ENCODE measurements around the gene EPSTI1. TPM values are rescaled to one million over a fixed set of nuclear protein-coding genes. Genes with fewer than 3 reads are reported as not detected.

EPSTI1 gene
- total RNA-seq, 1 experiment from 2014 or later: 0.69 TPM

GRCh38 chr13:43033038-43033437 lies 41.0 kb upstream of the EPSTI1 start:
- Histone ChIP-seq H3K27ac (ENCODE audit: low read length) (no peak overlapping the region), H3K4me3 (ENCODE audit: low read depth in 2 of 2, low read length in 2 of 2) (no peak overlapping the region), H3K36me3 (ENCODE audit: control insufficient read depth, insufficient read depth, low read length) (no peaks in the 10 kb centered on the region), H3K27me3 (ENCODE audit: control insufficient read depth, insufficient read depth, low read length) (no peaks in the 10 kb centered on the region), H3K9me3 (ENCODE audit: control insufficient read depth, insufficient read depth, low read depth, low read length) (no peaks in the 10 kb centered on the region), H3K4me1 (ENCODE audit: control insufficient read depth, insufficient read depth, low read length) (no peaks in the 10 kb centered on the region)
- DNase-seq (ENCODE audit: low read depth, low spot score) (no peak), ATAC-seq (no peak)
- in situ Hi-C loops (cut with HindIII; ENCODE audit: low pct_unique_long_range_greater_than_20kb, low sequenced_read_pairs): no loop called here
- ChIA-PET POLR2A (no interaction called here), CTCF (no interaction called here)
- intact Hi-C loops (cut with micrococcal nuclease; ENCODE audit: unreplicated experiment): no loop called here
- TF ChIP-seq CTCF (IDR thresholded peaks at IDR 0.05) (no peak), POLR2AphosphoS5 (IDR thresholded peaks at IDR 0.05; ENCODE audit: low read depth, low read length) (no peak)
- TF ChIP-seq, protein P1, sequence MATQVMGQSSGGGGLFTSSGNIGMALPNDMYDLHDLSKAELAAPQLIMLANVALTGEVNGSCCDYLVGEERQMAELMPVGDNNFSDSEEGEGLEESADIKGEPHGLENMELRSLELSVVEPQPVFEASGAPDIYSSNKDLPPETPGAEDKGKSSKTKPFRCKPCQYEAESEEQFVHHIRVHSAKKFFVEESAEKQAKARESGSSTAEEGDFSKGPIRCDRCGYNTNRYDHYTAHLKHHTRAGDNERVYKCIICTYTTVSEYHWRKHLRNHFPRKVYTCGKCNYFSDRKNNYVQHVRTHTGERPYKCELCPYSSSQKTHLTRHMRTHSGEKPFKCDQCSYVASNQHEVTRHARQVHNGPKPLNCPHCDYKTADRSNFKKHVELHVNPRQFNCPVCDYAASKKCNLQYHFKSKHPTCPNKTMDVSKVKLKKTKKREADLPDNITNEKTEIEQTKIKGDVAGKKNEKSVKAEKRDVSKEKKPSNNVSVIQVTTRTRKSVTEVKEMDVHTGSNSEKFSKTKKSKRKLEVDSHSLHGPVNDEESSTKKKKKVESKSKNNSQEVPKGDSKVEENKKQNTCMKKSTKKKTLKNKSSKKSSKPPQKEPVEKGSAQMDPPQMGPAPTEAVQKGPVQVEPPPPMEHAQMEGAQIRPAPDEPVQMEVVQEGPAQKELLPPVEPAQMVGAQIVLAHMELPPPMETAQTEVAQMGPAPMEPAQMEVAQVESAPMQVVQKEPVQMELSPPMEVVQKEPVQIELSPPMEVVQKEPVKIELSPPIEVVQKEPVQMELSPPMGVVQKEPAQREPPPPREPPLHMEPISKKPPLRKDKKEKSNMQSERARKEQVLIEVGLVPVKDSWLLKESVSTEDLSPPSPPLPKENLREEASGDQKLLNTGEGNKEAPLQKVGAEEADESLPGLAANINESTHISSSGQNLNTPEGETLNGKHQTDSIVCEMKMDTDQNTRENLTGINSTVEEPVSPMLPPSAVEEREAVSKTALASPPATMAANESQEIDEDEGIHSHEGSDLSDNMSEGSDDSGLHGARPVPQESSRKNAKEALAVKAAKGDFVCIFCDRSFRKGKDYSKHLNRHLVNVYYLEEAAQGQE (IDR thresholded peaks at IDR 0.05; ENCODE audit: insufficient read depth in 1 of 2, low read depth in 2 of 2, low read length in 1 of 2): no peak
- BruUV-seq (replicated peaks): no TSS peak

- intact Hi-C loops (cut with micrococcal nuclease; ENCODE audit: unreplicated experiment) (no loop called here), in situ Hi-C loops (cut with HindIII; ENCODE audit: low pct_unique_long_range_greater_than_20kb, low sequenced_read_pairs) (no loop called here)
- POLR2A ChIA-PET: no interaction called here
- CTCF ChIA-PET: no interaction called here
- no peaks in the 10 kb centered on the region for H3K4me1 ChIP-seq (ENCODE audit: control insufficient read depth, insufficient read depth, low read length)
- H3K27me3 ChIP-seq (ENCODE audit: control insufficient read depth, insufficient read depth, low read length): no peaks in the 10 kb centered on the region
- no peak overlapping the region for H3K27ac ChIP-seq (ENCODE audit: low read length)
- DNase-seq (ENCODE audit: low read depth, low spot score) (no peak), ATAC-seq (no peak)
- no peaks in the 10 kb centered on the region for H3K36me3 ChIP-seq (ENCODE audit: control insufficient read depth, insufficient read depth, low read length)
- TF ChIP-seq POLR2AphosphoS5 (IDR thresholded peaks at IDR 0.05; ENCODE audit: low read depth, low read length) (no peak), TCF7L2 (IDR thresholded peaks at IDR 0.05; ENCODE audit: low read depth, low read length) (no peak), CTCF (IDR thresholded peaks at IDR 0.05) (no peak), SIN3A (IDR thresholded peaks at IDR 0.05; ENCODE audit: borderline replicate concordance, insufficient read depth, low read depth, low read length) (no peak)
- TF ChIP-seq, protein P1 (IDR thresholded peaks at IDR 0.05; ENCODE audit: insufficient read depth in 1 of 2, low read depth in 2 of 2, low read length in 1 of 2): no peak
- no TSS peak for BruUV-seq (replicated peaks)
- H3K9me3 ChIP-seq (ENCODE audit: control insufficient read depth, insufficient read depth, low read depth, low read length): no peaks in the 10 kb centered on the region
- no peak overlapping the region for H3K4me3 ChIP-seq (ENCODE audit: low read depth in 2 of 2, low read length in 2 of 2)
Measured at GRCh38 chr13:43031881-43032280, 39.8 kb upstream of the EPSTI1 start.
